HL-60 (cell line): ENCODE data around the gene TAPT1.

Experiments used
- GABPA ChIP-seq: IDR thresholded peaks from 2 replicates; pipeline ENCODE4 v1.6.1; 2012; ENCODE audit warnings: low read depth
- POLR2AphosphoS5 ChIP-seq: IDR thresholded peaks from 2 replicates; pipeline ENCODE4 v1.6.1; 2012; ENCODE audit warnings: low read depth
- SPI1 ChIP-seq: IDR thresholded peaks from 2 replicates; pipeline ENCODE4 v1.6.1; 2012; ENCODE audit warnings: low read depth, mild to moderate bottlenecking, borderline replicate concordance
- TF ChIP-seq, protein P1 (sequence below): IDR thresholded peaks from one replicate; pipeline ENCODE4 v1.5.1; 2011; ENCODE audit warnings: low read length, control low read depth, inconsistent platforms; ENCODE audit not compliant: insufficient read depth
- TF ChIP-seq, protein P2 (sequence below): IDR thresholded peaks from 2 replicates; pipeline ENCODE4 v1.6.1; 2012; ENCODE audit warnings: low read depth; ENCODE audit not compliant: insufficient replicate concordance

DNA sequence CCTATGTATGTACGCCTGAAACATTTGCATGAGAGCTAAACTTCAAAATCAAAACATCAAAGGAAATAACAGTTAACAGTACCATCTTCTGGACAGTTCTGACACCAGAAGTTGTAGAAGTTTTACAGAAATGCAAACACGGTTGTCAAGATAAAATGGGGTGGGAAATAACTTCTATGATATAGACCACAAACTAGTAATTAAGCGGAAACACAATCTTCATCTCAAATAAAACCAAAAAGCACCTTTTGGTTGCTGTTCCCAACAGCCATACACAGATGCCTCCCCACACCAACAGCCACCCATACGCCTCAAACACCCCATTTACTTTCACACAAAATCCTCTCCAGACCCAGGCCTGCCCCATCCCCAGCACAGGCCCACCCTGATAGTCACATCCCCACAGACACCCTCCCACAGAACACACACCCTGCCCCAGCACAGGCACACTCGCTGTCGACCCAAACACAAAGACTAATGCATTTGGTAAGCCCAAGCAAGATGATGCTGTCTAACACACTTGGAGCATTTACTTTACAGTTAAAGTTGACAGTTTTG is 64.3 kb downstream of the TAPT1 start:
- TF ChIP-seq, protein P1, sequence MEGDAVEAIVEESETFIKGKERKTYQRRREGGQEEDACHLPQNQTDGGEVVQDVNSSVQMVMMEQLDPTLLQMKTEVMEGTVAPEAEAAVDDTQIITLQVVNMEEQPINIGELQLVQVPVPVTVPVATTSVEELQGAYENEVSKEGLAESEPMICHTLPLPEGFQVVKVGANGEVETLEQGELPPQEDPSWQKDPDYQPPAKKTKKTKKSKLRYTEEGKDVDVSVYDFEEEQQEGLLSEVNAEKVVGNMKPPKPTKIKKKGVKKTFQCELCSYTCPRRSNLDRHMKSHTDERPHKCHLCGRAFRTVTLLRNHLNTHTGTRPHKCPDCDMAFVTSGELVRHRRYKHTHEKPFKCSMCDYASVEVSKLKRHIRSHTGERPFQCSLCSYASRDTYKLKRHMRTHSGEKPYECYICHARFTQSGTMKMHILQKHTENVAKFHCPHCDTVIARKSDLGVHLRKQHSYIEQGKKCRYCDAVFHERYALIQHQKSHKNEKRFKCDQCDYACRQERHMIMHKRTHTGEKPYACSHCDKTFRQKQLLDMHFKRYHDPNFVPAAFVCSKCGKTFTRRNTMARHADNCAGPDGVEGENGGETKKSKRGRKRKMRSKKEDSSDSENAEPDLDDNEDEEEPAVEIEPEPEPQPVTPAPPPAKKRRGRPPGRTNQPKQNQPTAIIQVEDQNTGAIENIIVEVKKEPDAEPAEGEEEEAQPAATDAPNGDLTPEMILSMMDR: no peak
- TF ChIP-seq, protein P2, sequence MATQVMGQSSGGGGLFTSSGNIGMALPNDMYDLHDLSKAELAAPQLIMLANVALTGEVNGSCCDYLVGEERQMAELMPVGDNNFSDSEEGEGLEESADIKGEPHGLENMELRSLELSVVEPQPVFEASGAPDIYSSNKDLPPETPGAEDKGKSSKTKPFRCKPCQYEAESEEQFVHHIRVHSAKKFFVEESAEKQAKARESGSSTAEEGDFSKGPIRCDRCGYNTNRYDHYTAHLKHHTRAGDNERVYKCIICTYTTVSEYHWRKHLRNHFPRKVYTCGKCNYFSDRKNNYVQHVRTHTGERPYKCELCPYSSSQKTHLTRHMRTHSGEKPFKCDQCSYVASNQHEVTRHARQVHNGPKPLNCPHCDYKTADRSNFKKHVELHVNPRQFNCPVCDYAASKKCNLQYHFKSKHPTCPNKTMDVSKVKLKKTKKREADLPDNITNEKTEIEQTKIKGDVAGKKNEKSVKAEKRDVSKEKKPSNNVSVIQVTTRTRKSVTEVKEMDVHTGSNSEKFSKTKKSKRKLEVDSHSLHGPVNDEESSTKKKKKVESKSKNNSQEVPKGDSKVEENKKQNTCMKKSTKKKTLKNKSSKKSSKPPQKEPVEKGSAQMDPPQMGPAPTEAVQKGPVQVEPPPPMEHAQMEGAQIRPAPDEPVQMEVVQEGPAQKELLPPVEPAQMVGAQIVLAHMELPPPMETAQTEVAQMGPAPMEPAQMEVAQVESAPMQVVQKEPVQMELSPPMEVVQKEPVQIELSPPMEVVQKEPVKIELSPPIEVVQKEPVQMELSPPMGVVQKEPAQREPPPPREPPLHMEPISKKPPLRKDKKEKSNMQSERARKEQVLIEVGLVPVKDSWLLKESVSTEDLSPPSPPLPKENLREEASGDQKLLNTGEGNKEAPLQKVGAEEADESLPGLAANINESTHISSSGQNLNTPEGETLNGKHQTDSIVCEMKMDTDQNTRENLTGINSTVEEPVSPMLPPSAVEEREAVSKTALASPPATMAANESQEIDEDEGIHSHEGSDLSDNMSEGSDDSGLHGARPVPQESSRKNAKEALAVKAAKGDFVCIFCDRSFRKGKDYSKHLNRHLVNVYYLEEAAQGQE: no peak
- no peak for TF ChIP-seq POLR2AphosphoS5
- TF ChIP-seq GABPA: no peak
- no peak for TF ChIP-seq SPI1
